Fibroblast of lung (primary cell): ENCODE results near the gene OXTR. TPM values are rescaled to one million over a fixed set of nuclear protein-coding genes. Genes with fewer than 3 reads are reported as not detected.
"Not testable (repeated sequence)": the region's sequence is repeated elsewhere in the genome, so short reads cannot be mapped to it uniquely, and the experiment has no call there.

Source experiments
- DNase-seq, 2 donors: peaks; one replicate each; pipeline versions ENCODE4 v3.0.0 to v3.0.0-alpha.2; 2010; ENCODE audit warnings: low read depth in 2 of 2
- H2AFZ ChIP-seq: 2 replicates; pipeline ENCODE4 v1.5.1; 2012; ENCODE audit warnings: low read length, control low read depth, inconsistent platforms
- H3K27ac ChIP-seq: 2 replicates; pipeline ENCODE4 v1.5.1; 2011; ENCODE audit warnings: low read length, control low read depth; ENCODE audit not compliant: insufficient read depth
- H3K27me3 ChIP-seq: 2 replicates; pipeline ENCODE4 v1.5.1; 2011; ENCODE audit warnings: mild to moderate bottlenecking, low read length; ENCODE audit not compliant: control insufficient read depth, insufficient read depth
- H3K36me3 ChIP-seq: 2 replicates; pipeline ENCODE4 v1.5.1; 2011; ENCODE audit warnings: low read length; ENCODE audit not compliant: control insufficient read depth, insufficient read depth
- H3K4me1 ChIP-seq: 2 replicates; pipeline ENCODE4 v1.5.1; 2011; ENCODE audit warnings: low read length; ENCODE audit not compliant: control insufficient read depth, insufficient read depth; ENCODE audit errors: extremely low read depth
- H3K4me2 ChIP-seq: 2 replicates; pipeline ENCODE4 v1.5.1; 2011; ENCODE audit warnings: low read length, control low read depth; ENCODE audit not compliant: insufficient read depth; ENCODE audit errors: extremely low read depth
- H3K4me3 ChIP-seq, 4 experiments: fragments of 200-600 bp in 1 of 4; sonication (generic) in 1 of 4; replicated peaks in 1 of 4; 2 replicates each; pipeline ENCODE4 v1.5.1; 2011 to 2016; ENCODE audit warnings: low read length in 4 of 4, low read depth in 3 of 4, mild to moderate bottlenecking in 3 of 4, control low read depth in 2 of 4, inconsistent platforms in 1 of 4, mixed read lengths in 1 of 4; ENCODE audit not compliant: insufficient read depth in 1 of 4; ENCODE audit errors: control extremely low read depth in 1 of 4
- H3K79me2 ChIP-seq: 2 replicates; pipeline ENCODE4 v1.5.1; 2012; ENCODE audit warnings: mild to moderate bottlenecking, low read length, inconsistent platforms; ENCODE audit not compliant: control insufficient read depth, insufficient read depth
- H3K9ac ChIP-seq: 2 replicates; pipeline ENCODE4 v1.5.1; 2011; ENCODE audit warnings: mild to moderate bottlenecking, low read length, control low read depth; ENCODE audit not compliant: insufficient read depth
- H3K9me3 ChIP-seq: 2 replicates; pipeline ENCODE4 v1.5.1; 2012; ENCODE audit warnings: low read depth, low read length; ENCODE audit not compliant: control insufficient read depth, insufficient read depth
- H4K20me1 ChIP-seq: 2 replicates; pipeline ENCODE4 v1.5.1; 2011; ENCODE audit warnings: low read length; ENCODE audit not compliant: control insufficient read depth, insufficient read depth; ENCODE audit errors: extremely low read depth
- CTCF ChIP-seq, 2 donors: IDR thresholded peaks in 1 of 2; conservative IDR thresholded peaks in 1 of 2; 1 replicate in 1 of 2; 2 replicates in 1 of 2; pipeline ENCODE4 v1.5.1; 2011 to 2012; ENCODE audit warnings: low read length in 2 of 2, control low read depth in 1 of 2, inconsistent platforms in 1 of 2, low read depth in 1 of 2, mild to moderate bottlenecking in 1 of 2
- EZH2 ChIP-seq: IDR thresholded peaks from 2 replicates; pipeline ENCODE4 v1.5.1; 2012; ENCODE audit warnings: low read length, control low read depth, mild to moderate bottlenecking; ENCODE audit errors: missing control alignments
- polyA plus RNA-seq, 2 donors: library from polyadenylated mRNA; depleted of rRNA in 1 of 2; stranded (reverse) in 1 of 2; unstranded in 1 of 2; fragments of >200 nt; gene quantifications; 2 replicates each; pipeline ENCODE4 v1.2.1, GENCODE V29; 2011 to 2012; ENCODE audit warnings: missing spikeins in 1 of 2
- total RNA-seq: library from RNA; depleted of rRNA; stranded (reverse); fragments of >200 nt; gene quantifications from 2 replicates; pipeline ENCODE4 v1.2.1, GENCODE V29; 2014

OXTR gene
- total and polyA plus RNA-seq, 2 donors (not counting 1 experiment from before 2014, with no cell fraction given): 3.6 to 47.2 TPM

- Histone ChIP-seq H3K36me3 (no peaks in the 10 kb centered on the region), H3K4me1 (no peaks in the 10 kb centered on the region), H3K9ac (no peak overlapping the region), H2AFZ (no peak overlapping the region), H3K27ac (no peak overlapping the region), H3K9me3 (no peaks in the 10 kb centered on the region), H3K27me3 (no peaks in the 10 kb centered on the region), H3K4me3 (no peak overlapping the region), H3K79me2 (no peaks in the 10 kb centered on the region), H3K4me2 (no peak overlapping the region), H4K20me1 (no peaks in the 10 kb centered on the region)
- DNase-seq: no peak
- TF ChIP-seq EZH2 (no peak), CTCF (conservative IDR thresholded peaks at IDR 0.05 in 1 of 2, IDR thresholded peaks at IDR 0.05 in 1 of 2; ENCODE audit: low read depth in 1 of 2, low read length in 2 of 2) (no peak)
Observed at GRCh38 chr3:8724108-8724752, 45.2 kb downstream of the OXTR start.

- Histone ChIP-seq H3K9me3 (no peaks in the 10 kb centered on the region), H3K27ac (no peak overlapping the region), H2AFZ (no peak overlapping the region), H4K20me1 (no peaks in the 10 kb centered on the region), H3K79me2 (no peaks in the 10 kb centered on the region), H3K4me2 (no peak overlapping the region), H3K27me3 (no peaks in the 10 kb centered on the region), H3K4me1 (no peaks in the 10 kb centered on the region), H3K4me3 (no peak overlapping the region), H3K36me3 (no peaks in the 10 kb centered on the region), H3K9ac (no peak overlapping the region)
- TF ChIP-seq CTCF (conservative IDR thresholded peaks at IDR 0.05 in 1 of 2, IDR thresholded peaks at IDR 0.05 in 1 of 2; ENCODE audit: low read depth in 1 of 2, low read length in 2 of 2) (no peak), EZH2 (no peak)
- DNase-seq: no peak
Observed at GRCh38 chr3:8723612-8724011, 45.8 kb downstream of the OXTR start.

DNA sequence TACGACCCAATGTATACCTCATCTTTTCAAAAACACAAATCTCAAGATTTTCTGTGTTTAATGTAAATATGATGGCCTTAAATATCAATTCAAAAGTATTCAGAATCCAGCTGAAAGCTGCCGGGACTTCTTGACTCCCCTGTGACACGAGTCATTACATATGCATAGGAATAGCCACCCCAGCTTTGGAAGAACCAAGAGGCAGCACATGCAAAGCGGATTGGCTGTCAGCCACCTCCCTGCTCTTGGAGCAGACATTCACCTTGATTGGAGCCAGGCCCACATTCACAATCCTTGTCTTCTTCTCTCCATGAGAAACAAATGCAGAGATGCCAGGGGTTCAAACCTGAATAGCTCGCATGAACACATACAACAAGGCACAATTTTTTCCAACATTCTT lies 46.6 kb downstream of the OXTR start:
- Histone ChIP-seq H3K4me3 (no peak overlapping the region), H3K9me3 (no peaks in the 10 kb centered on the region), H3K4me1 (no peaks in the 10 kb centered on the region), H3K79me2 (no peaks in the 10 kb centered on the region), H3K27me3 (no peaks in the 10 kb centered on the region), H3K4me2 (no peak overlapping the region), H3K36me3 (no peaks in the 10 kb centered on the region), H3K27ac (no peak overlapping the region), H2AFZ (no peak overlapping the region), H3K9ac (no peak overlapping the region), H4K20me1 (no peaks in the 10 kb centered on the region)
- TF ChIP-seq EZH2: no peak
- TF ChIP-seq CTCF (conservative IDR thresholded peaks at IDR 0.05 in 1 of 2, IDR thresholded peaks at IDR 0.05 in 1 of 2; ENCODE audit: low read depth in 1 of 2, low read length in 2 of 2): no peak
- DNase-seq: no peak

DNA sequence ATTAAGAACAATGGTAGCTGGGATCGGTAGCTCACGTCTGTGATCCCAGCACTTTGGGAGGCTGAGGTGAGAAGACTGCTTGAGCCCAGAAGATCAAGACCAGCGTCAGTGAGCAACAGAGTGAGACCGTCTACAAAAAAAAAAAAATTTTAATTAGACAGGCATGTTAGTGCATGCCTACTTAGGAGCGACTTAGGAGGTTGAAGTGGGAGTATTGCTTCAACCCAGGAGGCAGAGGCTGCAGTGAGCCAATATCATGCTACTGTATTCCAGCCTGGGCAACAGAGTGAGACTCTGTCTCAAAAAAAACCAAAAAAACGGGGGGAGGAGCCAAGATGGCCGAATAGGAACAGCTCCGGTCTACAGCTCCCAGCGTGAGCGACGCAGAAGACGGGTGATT lies 53.7 kb downstream of the OXTR start:
- not testable (repeated sequence) for H3K4me3 ChIP-seq, H3K9me3 ChIP-seq, H4K20me1 ChIP-seq, H3K4me2 ChIP-seq, H3K79me2 ChIP-seq, H3K36me3 ChIP-seq, H3K27me3 ChIP-seq, DNase-seq, H2AFZ ChIP-seq, H3K27ac ChIP-seq, H3K9ac ChIP-seq, H3K4me1 ChIP-seq
